Spinal cord (tissue), 10 donors: ENCODE measurements around the gene PODXL. TPM values are rescaled to one million over a fixed set of nuclear protein-coding genes. Genes with fewer than 3 reads are reported as not detected.
A peak's percentile ranks its signal among the peaks of the same experiment; 100 is the strongest.

Experiments
- DNase-seq, 6 donors: peaks; one replicate each; pipeline versions ENCODE4 v3.0.0 to v3.0.0-alpha.2; 2013 to 2015; ENCODE audit warnings: low spot score in 6 of 6, low read depth in 4 of 6
- H3K27ac ChIP-seq: one replicate; pipeline ENCODE4 v1.5.1; 2013; ENCODE audit warnings: low read depth, low read length, control low read depth
- H3K27me3 ChIP-seq: one replicate; pipeline ENCODE4 v1.6.1; 2013; ENCODE audit warnings: low read length; ENCODE audit not compliant: control insufficient read depth, insufficient read depth
- H3K36me3 ChIP-seq: one replicate; pipeline ENCODE4 v1.6.1; 2013; ENCODE audit warnings: low read length; ENCODE audit not compliant: control insufficient read depth, insufficient read depth
- H3K4me1 ChIP-seq: one replicate; pipeline ENCODE4 v1.6.1; 2013; ENCODE audit warnings: low read length; ENCODE audit not compliant: control insufficient read depth, insufficient read depth
- H3K4me3 ChIP-seq: one replicate; pipeline ENCODE4 v1.5.1; 2013; ENCODE audit warnings: low read depth, low read length, control low read depth
- H3K9me3 ChIP-seq: one replicate; pipeline ENCODE4 v1.6.1; 2013; ENCODE audit warnings: low read length; ENCODE audit not compliant: control insufficient read depth, insufficient read depth
- WGBS: methylation state at CpG from one replicate; pipeline ENCODE4 v1.1.5; 2013; ENCODE audit warnings: missing lambda C conversion rate; ENCODE audit not compliant: insufficient coverage; 5-methylcytosine and 5-hydroxymethylcytosine counted together
- polyA plus RNA-seq, 2 donors: library from polyadenylated mRNA; unstranded; fragments of 120-200 nt; gene quantifications; one replicate each; pipeline ENCODE4 v1.2.1, GENCODE V29; 2013; ENCODE audit not compliant: insufficient read length in 2 of 2
- total RNA-seq, 2 donors: library from RNA; depleted of rRNA in 1 of 2; stranded (reverse); fragments of 120-200 nt in 1 of 2; fragments of >200 nt in 1 of 2; gene quantifications; one replicate each; pipeline versions ENCODE4 v1.2.3 to v1.2.4, GENCODE V29; 2013 to 2014
- donor health status: healthy.

Gene PODXL
- total and polyA plus RNA-seq, 4 donors: 15.2 to 51.1 (median 43.1) TPM

DNA sequence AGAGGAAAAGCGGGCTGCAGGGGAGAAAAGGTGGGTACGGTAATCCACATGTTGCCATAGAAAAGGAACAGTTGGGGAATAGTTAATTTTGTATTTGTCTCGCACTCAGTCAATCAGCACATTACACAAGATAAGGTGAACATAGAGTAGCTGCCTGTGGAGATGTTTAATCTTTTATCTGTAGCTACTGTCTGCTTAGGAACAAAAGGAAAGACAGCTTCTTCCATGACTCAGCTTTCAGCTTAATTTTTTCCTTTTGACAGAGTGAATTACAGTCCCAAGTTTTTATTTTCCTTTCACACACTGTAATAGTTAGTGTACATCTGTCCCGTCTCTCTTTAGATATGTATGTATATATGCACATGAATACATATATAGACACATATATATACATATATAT lies 39.3 kb upstream of the PODXL start:
- Histone ChIP-seq H3K36me3 (no peaks in the 10 kb centered on the region), H3K27ac (no peak overlapping the region), H3K4me1 (peaks cover 5% of the 10 kb centered on the region), H3K27me3 (no peaks in the 10 kb centered on the region), H3K4me3 (no peak overlapping the region), H3K9me3 (no peaks in the 10 kb centered on the region)
- WGBS: 75% methylated on average over 2 of the region's 4 CpGs
- DNase-seq: no peak

DNA sequence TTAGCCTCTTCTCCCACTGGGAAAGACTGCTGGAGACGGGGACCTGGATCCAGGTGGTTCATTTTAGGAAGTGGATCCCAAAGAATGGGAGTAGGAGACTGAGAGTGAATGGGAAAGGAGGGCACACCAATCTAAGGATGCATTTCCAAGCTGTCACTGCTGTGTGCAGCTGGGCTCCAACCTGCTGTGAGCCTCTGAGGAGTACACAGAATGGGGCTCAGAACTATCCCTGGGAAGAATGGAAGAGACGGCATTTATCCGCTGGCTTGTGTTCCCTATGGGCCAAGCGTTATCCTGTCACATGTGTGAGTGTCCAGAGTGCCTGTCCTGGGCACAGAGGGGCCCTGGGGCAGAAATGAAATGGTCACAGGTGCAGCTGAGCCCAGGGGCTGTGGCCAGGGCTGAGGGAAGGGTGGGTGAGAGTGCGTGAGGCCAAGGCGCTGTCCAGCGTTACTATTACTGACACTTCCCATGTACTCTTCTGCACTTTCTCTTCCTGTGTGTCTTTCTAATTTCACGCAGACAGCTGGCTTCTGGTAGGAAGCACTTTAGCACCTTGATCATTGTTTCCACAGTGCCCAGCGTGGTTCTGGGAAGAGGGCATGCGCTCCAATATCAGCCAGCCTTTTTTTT lies 35.4 kb upstream of the PODXL start:
- WGBS: 61% methylated on average over 8 of the region's 10 CpGs
- DNase-seq: no peak

GRCh38 chr7:131587315-131587923 lies 31.0 kb upstream of the PODXL start:
- no peak overlapping the region for H3K27ac ChIP-seq
- H3K4me3 ChIP-seq: no peak overlapping the region
- WGBS: 96% methylated on average over 9 of the region's 9 CpGs
- no peaks in the 10 kb centered on the region for H3K9me3 ChIP-seq
- no peaks in the 10 kb centered on the region for H3K27me3 ChIP-seq
- H3K4me1 ChIP-seq: no peaks in the 10 kb centered on the region
- no peak for DNase-seq
- H3K36me3 ChIP-seq: no peaks in the 10 kb centered on the region

More for the DNA sequence above, 35.4 kb upstream of the PODXL start:
- Histone ChIP-seq H3K27ac (no peak overlapping the region), H3K27me3 (no peaks in the 10 kb centered on the region), H3K9me3 (no peaks in the 10 kb centered on the region), H3K36me3 (no peaks in the 10 kb centered on the region), H3K4me1 (no peaks in the 10 kb centered on the region), H3K4me3 (no peak overlapping the region)

DNA sequence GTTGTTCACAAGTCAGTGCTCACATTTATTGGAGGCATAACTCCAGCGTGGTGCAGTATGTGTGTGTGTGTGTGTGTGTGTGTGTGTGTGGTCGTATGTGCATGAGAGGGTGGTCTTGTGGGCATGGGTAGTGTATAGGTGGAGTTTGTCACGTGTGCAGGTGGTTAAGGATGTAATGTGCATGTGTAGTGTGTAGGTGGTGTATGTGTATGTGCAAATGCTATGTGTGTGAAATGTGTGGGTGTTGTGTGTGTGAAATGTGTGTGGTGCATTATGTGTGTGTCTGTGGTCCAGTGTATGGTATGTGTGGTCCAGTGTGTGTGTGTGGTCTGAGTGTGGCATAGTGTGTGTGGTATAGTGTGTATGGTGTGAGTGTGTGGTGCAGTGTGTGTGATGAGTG lies 30.3 kb upstream of the PODXL start:
- Histone ChIP-seq H3K4me1 (peaks cover 5% of the 10 kb centered on the region), H3K4me3 (no peak overlapping the region), H3K27me3 (no peaks in the 10 kb centered on the region), H3K9me3 (no peaks in the 10 kb centered on the region), H3K36me3 (no peaks in the 10 kb centered on the region), H3K27ac (no peak overlapping the region)
- DNase-seq: no peak
- 82% methylated on average over 3 of the region's 3 CpGs for WGBS

- no peaks in the 10 kb centered on the region for H3K27me3 ChIP-seq
- H3K27ac ChIP-seq: no peak overlapping the region
- no peaks in the 10 kb centered on the region for H3K9me3 ChIP-seq
- no peaks in the 10 kb centered on the region for H3K36me3 ChIP-seq
- peaks cover 10% of the 10 kb centered on the region for H3K4me1 ChIP-seq
- no peak overlapping the region for H3K4me3 ChIP-seq
- no peak for DNase-seq
- 69% methylated on average over 5 of the region's 5 CpGs for WGBS
These were observed 29.8 kb upstream of the PODXL start for GRCh38 chr7:131586259-131586658.

GRCh38 chr7:131583430-131583829 lies 27.0 kb upstream of the PODXL start:
- 94% methylated on average over 4 of the region's 9 CpGs for WGBS
- Histone ChIP-seq H3K27me3 (no peaks in the 10 kb centered on the region), H3K27ac (no peak overlapping the region), H3K9me3 (no peaks in the 10 kb centered on the region), H3K4me1 (peaks cover 13% of the 10 kb centered on the region), H3K4me3 (no peak overlapping the region), H3K36me3 (no peaks in the 10 kb centered on the region)
- no peak for DNase-seq

GRCh38 chr7:131581241-131582051 lies 25.0 kb upstream of the PODXL start:
- H3K4me1 ChIP-seq: peaks cover 13% of the 10 kb centered on the region
- 26% methylated on average over 12 of the region's 16 CpGs for WGBS
- H3K4me3 ChIP-seq: no peak overlapping the region
- H3K36me3 ChIP-seq: no peaks in the 10 kb centered on the region
- H3K27me3 ChIP-seq: no peaks in the 10 kb centered on the region
- DNase-seq: peak in 1 of 6 donors; percentile 35
- no peaks in the 10 kb centered on the region for H3K9me3 ChIP-seq
- H3K27ac ChIP-seq: no peak overlapping the region

DNA sequence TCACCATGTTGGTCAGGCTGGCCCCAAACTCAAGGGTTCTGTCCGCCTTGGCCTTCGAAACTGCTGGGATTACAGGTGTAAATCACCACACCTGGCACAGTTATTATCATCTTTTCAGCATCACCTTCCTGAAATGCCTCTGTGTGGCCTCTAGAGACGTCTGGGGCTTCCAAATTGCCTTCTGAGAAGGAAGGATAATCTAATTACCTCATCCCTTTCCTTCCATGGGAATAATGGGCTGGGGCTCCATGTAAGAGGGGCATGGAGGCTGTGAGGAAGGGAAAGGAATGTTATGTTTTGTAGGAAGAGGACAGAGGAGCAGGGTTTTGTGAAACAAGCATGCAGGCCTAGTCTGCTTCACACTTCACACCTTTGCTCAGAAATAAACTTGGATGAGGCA lies 22.2 kb upstream of the PODXL start:
- H3K4me1 ChIP-seq: peaks cover 13% of the 10 kb centered on the region
- no peak overlapping the region for H3K27ac ChIP-seq
- no peaks in the 10 kb centered on the region for H3K27me3 ChIP-seq
- no peak overlapping the region for H3K4me3 ChIP-seq
- 53% methylated on average over 2 of the region's 3 CpGs for WGBS
- H3K36me3 ChIP-seq: no peaks in the 10 kb centered on the region
- no peaks in the 10 kb centered on the region for H3K9me3 ChIP-seq
- DNase-seq: no peak

DNA sequence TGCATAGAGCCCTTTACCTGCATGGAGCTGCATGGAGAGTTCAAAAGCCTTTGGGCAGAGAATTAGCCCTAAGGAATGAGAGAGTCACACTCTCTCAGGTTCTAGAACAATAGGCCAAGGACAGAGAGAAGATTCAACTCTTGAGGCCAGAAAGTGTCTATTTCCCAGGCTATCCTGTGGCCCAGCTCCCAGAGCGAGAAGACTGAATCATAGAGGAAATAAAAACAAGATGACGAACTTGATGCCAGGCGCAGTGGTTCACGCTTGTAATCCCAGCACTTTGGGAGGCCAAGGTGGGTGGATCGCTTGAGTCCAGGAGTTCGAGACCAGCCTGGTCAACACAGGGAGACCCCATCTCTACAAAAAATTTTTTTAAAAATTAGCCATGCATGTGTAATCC lies 18.3 kb upstream of the PODXL start:
- H3K9me3 ChIP-seq: no peaks in the 10 kb centered on the region
- no peaks in the 10 kb centered on the region for H3K4me1 ChIP-seq
- no peak overlapping the region for H3K27ac ChIP-seq
- no peaks in the 10 kb centered on the region for H3K27me3 ChIP-seq
- no peak overlapping the region for H3K4me3 ChIP-seq
- WGBS: 100% methylated on average over 4 of the region's 6 CpGs
- no peak for DNase-seq
- no peaks in the 10 kb centered on the region for H3K36me3 ChIP-seq
